Measurements from ENCODE around the gene CSF1.
"Not testable (repeated sequence)": the region's sequence is repeated elsewhere in the genome, so short reads cannot be mapped to it uniquely, and the experiment has no call there.

CSF1 gene

DNA sequence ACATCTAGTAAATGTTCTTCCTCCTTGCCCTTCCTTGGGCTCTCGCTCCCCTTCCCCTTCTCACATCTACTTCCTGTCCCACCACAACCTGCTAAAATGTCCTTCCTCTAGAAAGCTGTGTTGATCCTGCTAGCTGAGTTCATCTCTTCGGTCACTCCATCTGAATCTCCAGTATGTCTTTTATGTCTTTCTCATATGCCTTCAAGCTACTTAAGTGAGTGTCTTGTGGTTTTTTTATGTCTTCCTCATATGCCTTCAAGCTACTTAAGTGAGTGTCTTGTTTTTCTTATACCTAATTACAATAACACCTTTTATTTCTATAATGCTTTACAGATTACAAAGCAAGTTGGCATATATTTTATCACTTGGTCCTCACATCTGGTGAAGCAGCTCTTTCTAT is 33.9 kb downstream of the CSF1 start:
- no peak for DNase-seq (ENCODE audit: low read depth)

DNA sequence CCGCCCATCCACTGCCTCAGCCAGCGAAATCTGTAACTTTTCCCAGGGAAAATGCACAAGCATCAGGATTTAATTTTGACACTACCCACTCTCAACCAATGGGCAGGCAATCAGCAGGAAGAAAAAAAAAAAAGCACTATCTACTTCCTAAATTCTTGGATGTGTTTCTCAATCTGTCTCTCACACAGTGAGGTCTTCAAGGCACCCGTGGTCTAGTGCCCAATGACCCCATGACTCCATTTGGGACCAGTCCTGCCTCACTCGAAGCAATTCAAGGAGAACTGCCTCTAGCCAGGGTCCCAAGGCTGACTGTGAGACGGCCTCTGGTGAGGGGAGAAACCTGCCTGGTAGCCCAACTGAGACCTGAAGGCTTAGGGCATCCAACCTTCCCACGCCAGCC is 35.9 kb downstream of the CSF1 start:
- no peak for DNase-seq (ENCODE audit: low read depth)

DNA sequence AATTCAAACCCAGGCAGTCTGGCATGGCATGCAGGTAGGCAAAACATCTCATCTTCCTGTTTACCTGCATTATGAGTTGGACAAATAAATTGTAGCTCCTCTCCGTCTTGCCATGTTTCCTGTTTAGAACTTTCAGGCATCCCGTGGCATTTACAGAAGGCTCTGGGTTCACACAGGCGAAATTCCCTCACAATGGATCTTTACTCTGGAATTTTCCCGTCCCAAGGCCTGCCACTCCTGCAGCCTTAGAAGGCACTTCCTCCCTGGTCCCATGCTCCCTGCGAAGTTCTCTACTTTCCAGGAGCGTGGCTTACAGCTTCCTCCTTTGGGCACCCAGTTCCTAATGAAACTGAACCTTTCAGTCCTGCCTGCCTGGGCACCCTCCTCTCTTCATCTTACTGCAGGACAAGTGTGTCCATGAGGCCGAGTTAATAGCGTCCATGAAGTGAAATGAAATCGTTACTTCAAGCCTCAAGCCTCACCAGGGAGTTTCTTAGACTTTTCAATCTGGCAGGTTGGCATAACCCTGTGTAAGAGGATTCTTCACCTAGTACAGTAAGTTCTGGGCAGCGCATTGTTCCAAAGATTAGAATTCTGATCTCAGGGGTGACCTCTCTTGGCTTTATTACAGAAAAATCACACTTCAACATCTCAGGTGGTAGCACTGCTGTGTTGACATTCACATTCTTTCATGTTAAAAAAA is 37.1 kb downstream of the CSF1 start:
- DNase-seq (ENCODE audit: low read depth), result no peak

GRCh38 chr1:109948285-109948630 is 37.6 kb downstream of the CSF1 start:
- DNase-seq (ENCODE audit: low read depth), result no peak

GRCh38 chr1:109950038-109950437 is 39.4 kb downstream of the CSF1 start:
- no peak for DNase-seq (ENCODE audit: low read depth)

- DNase-seq (ENCODE audit: low read depth), result no peak
Observed at GRCh38 chr1:109950509-109950908, 39.9 kb downstream of the CSF1 start.

DNA sequence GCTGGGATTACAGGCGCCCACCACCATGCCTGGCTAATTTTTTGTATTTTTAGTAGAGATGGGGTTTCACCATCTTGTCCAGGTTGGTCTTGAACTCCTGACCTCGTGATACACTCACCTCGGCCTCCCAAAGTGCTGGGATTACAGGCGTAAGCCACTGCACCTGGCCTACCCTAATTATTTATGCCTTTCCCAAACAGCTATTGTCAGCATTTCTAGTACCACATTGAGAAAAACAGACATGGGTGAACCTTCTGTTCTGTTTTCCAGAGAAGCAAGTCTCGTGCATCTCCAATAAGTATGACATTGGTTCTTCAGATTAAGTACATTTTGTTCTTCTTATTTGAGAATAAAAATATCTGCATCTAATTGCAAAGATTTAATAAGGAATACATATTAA is 40.9 kb downstream of the CSF1 start:
- DNase-seq (ENCODE audit: low read depth), result not testable (repeated sequence)

- DNase-seq (ENCODE audit: low read depth), result no peak
Observed at GRCh38 chr1:109954041-109954512, 43.4 kb downstream of the CSF1 start.

DNA sequence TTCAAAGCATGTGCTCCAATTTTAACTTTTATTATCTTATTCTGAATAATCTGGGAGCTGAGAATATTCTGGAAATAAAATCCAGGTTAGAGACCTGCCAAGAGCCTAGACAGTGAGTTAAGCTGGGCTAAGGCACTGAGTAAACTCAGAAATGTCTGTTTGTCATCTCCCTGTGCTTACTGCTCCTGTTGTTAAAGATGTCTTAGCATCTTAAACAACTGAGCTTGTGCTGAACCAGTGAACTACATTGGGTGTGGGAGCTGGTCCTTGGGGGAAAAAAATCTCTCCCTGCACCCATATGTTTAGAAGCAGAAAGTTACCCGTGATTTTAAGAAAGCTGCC is 49.0 kb downstream of the CSF1 start:
- no peak for DNase-seq (ENCODE audit: low read depth)

DNA sequence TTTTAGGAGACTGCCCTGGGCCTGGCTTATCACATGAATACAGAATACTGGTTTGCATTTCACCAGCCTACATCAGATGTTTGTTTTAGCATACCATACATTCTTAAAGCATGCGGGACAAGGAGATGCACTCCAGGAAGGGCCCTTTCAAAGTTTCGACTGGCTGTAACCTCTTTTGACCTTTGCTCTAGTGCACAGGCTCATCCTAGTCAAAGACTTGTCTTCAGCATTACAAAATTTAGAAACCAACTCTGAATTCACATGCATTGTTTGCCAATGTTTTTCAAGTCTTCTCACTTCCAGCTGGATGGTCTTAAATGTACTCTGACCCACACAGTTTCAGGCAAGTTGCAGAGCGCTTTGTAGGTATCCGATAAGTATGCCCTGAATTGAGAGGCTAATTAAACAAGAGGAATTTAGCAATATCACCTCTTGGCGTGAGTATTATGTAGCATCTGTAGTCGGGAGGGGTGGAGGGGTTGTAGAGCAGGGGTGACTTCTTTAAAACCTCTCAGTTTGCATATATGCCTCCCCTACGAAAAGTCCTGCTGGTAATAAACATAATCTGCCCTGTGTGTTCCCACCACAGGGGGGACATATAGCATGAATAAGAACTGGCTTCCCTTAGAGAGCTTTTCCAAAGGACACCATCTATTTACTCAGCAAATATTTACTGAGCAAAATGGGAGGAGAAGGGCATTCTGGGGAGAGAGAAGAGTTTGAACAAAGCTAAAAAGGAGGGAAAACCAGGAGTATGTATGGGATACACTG is 49.5 kb downstream of the CSF1 start:
- DNase-seq (ENCODE audit: low read depth), result no peak

DNA sequence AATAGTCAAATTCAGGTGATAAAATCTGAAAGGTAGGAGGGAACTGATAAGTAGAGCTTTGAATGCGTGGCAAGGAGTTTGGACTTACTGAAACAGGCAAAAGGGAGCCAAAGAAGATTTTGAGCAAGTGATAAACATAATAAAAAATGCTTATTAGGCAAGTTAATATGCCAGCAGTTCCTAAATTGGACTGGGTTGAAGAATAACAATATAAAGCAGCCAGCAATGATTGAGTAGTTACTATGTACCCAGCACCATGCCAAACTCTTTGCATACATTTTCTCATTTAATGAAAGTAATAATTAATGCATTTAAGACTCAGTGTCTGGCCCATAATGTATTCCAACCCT is 50.1 kb downstream of the CSF1 start:
- no peak for DNase-seq (ENCODE audit: low read depth)

- DNase-seq (ENCODE audit: low read depth), result no peak
Observed at GRCh38 chr1:109963864-109964263, 53.2 kb downstream of the CSF1 start.

DNA sequence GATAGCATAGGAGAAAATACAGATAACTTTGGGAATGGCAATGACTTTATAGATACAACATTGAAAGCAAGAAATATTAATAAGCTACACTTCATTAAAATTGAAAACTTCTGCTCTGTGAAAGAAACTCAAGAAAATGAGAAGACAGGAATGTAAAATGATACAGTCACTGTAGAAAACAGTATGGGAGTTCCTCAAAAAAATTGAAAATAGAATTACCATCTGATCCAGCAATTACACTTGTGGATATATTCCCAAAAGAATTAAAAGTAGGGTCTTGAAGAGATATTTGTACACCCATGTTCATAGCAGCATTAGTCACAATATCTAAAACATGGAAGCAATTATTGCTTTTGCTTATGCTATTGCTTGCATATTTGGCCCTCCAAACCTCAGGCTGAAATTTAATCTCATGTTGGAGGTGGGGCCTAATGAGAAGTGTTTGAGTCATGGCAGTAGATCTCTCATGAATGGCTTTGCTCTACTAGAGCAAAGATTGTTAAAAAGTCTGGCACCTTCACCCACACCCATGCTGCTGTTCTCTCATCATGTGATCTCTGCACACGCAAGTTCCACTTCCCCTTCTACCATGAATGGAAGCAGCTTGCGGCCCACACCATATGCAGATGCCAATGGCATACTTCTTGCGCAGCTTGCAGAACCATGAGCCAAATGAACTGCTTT is 58.6 kb downstream of the CSF1 start:
- DNase-seq (ENCODE audit: low read depth), result no peak

GRCh38 chr1:109969907-109970306 is 59.3 kb downstream of the CSF1 start:
- no peak for DNase-seq (ENCODE audit: low read depth)

DNA sequence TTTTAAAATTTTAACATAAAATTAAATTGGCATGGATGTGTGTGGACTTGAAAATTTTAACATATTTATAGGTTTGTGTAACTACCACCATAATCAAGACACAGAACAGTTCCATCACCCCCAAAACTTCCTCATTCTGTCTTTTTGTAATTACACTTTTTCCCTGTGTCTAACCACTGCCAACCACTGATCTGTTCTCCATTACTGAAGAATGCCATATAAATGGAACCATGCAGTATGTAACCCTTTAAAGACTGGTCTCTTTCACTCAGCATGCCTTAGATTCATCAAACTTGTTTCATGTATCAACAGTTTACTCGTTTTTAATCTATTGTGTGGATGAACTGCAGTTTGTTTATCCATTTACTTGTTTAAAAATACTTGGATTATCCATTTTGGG is 60.9 kb downstream of the CSF1 start:
- DNase-seq (ENCODE audit: low read depth), result no peak

GRCh38 chr1:109974191-109974590 is 63.5 kb downstream of the CSF1 start:
- DNase-seq (ENCODE audit: low read depth), result no peak

DNA sequence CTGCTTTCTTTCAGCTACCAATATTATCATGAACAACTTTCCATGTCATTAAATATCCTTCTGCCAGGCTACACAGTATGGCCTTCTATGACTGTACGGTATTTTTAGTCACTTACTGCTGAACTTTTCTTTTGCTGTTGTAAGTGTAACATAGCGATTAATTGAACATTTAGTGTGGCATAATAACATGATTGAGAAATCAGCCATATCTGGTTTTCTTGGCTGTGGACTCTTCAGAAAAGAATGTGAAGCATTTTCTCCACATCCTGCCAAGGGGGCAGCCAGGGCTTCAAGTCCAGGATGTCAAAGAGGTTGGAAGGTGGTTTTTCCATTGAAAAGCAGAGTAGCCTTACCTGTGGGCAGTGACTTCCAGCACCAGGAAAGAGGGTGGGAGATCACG is 65.1 kb downstream of the CSF1 start:
- DNase-seq (ENCODE audit: low read depth), result no peak

DNA sequence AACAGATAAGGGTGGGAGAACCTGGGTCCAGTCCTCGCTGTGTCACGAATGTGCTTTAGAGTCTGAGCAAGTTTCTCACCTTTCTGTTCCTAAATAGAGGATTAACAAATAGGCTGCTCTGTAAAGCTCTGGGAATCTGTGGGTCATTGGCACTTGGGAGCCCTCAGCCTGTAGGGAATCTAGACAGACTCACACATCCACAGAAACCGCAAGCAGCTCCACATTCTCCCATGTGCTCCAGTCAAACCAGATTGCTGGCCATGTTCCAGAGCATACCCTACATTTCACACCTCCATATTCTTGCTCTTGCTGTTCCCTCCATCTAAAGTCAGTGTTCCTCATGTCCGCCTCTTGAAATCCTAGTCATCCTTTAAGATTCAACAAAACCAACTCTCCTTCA is 66.1 kb downstream of the CSF1 start:
- DNase-seq (ENCODE audit: low read depth), result no peak

- DNase-seq (ENCODE audit: low read depth), result no peak
Observed at GRCh38 chr1:109977225-109977624, 66.6 kb downstream of the CSF1 start.

DNA sequence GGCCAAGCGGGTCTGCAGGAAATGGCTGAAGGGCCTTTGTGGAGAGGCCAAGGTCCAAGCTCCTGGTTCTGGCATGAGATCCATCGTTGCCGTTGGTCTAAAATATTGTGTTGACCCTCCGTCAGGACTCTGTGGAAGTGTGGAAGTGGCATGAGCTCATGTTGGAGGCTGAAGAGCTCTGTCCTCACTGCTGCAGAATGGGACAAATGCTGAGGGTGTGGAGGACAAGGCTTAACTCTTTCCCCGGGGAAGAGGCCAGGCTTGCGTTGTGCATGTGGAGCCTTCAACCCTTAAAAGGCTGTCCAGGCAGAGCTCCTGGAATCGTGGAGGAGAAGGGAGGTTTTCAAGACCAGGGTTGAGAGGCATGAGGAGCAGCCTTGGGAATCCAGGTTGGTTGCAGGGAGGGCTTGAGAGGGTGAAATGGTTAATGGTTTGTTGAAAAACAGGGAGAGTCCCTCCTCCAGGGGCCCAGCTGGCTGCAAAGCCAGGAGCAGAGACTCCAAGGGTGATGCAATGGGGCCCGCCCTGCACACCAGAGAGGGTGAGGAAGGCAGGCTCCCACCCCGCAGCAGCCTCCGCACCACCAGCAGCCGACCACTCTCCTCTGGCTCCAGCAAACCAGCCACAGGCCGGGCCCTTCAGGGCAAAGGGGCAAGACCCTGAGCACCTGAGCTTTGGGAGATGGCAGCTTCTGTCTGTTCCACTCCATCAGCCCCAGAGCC is 67.2 kb downstream of the CSF1 start:
- DNase-seq (ENCODE audit: low read depth), result no peak

DNA sequence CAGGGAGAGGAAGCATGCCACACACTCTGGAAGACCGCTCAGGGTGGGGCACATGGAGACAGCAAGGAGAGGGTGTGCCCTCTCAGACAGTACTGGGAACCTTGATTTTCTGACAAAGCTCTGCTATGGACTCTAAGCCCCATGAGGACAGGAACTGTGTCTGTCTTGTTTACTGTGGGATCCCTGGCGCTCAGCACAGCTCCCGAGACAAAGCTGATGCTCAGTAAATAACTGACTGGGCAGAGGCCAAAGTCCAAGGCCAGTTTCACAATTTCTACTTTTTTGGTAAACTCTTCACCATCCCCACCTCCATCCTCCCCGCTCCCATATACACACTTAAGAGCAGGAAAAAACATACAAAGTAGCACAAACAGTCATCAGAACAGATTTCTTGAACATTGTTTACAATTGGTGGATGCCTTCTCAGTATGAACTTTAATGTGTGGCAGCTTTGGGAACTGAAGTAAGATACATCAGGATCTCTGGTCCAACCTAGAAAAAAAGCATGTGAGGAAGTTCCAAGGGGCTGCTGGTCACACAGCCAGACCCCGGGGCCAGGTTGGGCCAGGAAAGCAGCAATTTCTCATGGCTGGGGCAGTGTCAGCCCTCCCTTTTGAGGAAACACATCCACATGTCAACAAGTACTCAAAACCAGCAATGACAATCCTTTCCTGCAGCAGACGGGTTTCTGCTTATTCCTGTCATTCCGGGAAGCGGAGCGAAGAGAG is 68.3 kb downstream of the CSF1 start:
- no peak for DNase-seq (ENCODE audit: low read depth)

DNA sequence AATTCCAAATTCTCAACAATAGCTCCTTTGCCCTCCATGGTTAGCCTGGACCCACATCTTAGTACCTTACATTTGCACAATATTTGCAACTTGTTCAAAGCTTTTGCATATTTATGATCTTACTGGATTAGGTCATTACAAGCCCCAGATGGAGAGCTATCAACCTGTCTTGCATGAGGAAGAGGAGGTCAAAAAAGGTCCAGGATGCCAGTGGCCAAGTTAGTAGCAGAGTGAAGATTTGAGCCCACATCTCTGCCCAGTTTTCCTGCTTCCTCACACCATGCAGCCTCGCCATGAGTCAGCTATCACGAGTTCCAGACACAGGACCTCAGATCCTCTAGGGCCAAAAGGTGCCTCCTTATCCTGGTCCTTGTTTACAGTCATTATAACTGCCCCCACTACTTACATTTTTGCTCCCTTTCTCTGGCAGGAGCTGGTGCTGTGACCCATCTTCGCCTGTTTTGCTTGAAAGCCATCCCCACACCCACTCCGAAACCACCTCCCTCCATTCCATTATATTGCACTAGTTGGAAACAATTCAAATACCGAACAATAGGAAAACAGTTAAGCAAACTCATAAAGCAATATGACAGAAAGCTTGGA is 68.9 kb downstream of the CSF1 start:
- no peak for DNase-seq (ENCODE audit: low read depth)

Data from activated T-helper 1 cell treated with Interleukin-2 at 50 U/mL for 16 hours (primary cell).